ENCODE measurements around the gene ZSWIM5. TPM values are rescaled to one million over a fixed set of nuclear protein-coding genes. Genes with fewer than 3 reads are reported as not detected.
A peak's percentile ranks its signal among the peaks of the same experiment; 100 is the strongest.

Gene ZSWIM5
- total RNA-seq, 1 experiment from 2014 or later: 1.4 TPM

DNA sequence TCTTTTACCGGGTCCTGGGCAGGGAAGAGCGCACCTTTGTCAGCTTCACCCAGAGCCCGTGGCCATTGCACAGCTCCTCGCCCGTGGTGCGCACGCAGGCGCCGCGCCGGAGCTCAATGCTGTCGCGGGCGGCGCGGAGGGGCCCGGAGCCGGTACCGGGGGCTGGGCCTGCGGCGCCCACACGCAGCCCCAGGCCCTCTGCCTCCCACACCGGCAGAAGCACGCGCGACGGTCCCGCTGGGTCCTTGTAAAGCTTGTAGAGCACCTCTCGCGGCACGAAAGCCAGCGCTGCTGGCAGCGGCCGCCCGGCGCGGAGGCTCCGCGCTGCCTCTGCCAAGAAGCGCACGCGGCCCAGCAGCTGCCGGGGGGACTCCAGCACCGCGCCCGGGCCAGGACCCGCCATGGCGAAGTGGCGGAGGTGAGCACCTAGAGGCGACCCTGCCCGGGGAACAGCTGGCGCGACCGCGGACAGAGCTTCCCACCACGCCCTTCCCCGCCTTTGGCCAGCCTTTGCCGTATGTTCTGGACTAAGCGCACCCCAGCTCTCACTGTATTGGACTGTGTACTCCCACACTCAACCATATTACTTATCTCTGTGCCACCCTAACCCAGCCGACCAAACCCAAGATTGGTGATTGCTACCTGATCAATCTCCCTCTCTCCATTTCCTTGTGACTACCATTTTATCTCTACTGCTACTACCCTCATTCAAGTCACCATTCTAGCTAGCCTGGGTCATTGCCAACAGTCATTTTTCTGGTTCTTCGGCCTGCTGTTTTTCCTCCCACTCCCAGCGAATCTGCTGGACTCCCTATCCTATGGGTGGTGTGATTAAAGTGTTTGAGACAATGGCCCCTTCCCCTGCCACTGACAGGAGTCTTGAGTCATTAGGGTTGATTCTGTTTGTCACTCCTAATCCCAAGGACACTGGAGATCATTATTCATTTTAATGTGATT, 195.3 kb downstream of the ZSWIM5 start, which contains the start of gene HECTD3:
Gene HECTD3 (minus strand): TSS at position 470 of the 957 bp plus-strand sequence. CDS start 67 bp downstream, at position 403.
- no peak for TF ChIP-seq EZH2 (IDR thresholded peaks at IDR 0.05; ENCODE audit: low read length, unreplicated experiment)
- TF ChIP-seq EZH2phosphoT487 (IDR thresholded peaks at IDR 0.05; ENCODE audit: borderline replicate concordance, low read length): no peak
- TF ChIP-seq, protein P1, sequence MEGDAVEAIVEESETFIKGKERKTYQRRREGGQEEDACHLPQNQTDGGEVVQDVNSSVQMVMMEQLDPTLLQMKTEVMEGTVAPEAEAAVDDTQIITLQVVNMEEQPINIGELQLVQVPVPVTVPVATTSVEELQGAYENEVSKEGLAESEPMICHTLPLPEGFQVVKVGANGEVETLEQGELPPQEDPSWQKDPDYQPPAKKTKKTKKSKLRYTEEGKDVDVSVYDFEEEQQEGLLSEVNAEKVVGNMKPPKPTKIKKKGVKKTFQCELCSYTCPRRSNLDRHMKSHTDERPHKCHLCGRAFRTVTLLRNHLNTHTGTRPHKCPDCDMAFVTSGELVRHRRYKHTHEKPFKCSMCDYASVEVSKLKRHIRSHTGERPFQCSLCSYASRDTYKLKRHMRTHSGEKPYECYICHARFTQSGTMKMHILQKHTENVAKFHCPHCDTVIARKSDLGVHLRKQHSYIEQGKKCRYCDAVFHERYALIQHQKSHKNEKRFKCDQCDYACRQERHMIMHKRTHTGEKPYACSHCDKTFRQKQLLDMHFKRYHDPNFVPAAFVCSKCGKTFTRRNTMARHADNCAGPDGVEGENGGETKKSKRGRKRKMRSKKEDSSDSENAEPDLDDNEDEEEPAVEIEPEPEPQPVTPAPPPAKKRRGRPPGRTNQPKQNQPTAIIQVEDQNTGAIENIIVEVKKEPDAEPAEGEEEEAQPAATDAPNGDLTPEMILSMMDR (conservative IDR thresholded peaks at IDR 0.05; ENCODE audit: low read depth, low read length): no peak
- H3K9me2 ChIP-seq (replicated peaks; ENCODE audit: low read length): no peaks in the 10 kb centered on the region
- peak; percentile 78 for DNase-seq

DNA sequence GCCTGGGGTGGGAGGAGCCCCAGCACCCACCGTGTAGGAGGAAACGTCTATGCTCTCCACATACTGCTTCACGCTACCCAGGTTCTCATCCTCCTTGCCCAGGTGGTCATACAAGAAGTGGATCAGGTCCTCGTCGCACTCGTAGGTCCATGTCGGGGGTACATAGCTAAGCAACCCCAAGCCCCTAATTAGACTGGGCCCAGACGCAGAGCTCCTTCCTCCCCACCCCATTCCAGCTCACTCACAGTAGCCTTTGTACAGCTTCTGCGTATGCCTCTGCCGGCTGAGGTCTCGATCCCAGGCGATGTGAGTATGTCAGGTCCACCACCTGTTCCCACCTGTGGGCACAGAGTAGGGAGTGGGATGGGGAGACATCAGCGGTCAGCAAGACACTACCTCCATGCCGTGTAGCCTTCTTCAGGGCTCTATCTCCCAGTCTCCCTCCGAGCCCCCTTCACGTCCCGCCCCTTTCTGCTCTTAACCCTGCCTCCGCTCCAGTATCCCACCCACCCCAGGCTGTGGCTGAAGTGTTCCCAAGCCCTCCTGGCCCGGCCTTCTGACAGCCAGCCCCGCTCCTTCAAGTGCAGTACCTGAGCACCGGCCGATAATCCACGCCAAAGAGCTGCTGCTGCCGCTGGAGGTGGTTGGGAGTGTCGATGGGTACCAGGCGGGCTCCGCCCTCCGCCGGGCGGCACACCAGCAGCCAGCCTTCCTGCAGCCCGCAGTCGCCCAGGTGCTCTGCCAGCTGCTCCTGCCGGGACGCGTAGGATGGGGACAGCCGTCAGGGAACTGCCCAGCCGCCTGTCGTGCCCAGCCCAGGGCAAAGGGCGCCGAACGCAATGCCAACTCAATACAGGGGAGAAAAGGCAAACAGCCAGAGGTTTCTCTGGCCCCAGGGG, 196.2 kb downstream of the ZSWIM5 start:
- TF ChIP-seq, protein P1 (conservative IDR thresholded peaks at IDR 0.05; ENCODE audit: low read depth, low read length): no peak
- TF ChIP-seq EZH2phosphoT487 (IDR thresholded peaks at IDR 0.05; ENCODE audit: borderline replicate concordance, low read length) (no peak), EZH2 (IDR thresholded peaks at IDR 0.05; ENCODE audit: low read length, unreplicated experiment) (no peak)
- peak; percentile 23 for ATAC-seq
- Histone ChIP-seq H3K9me2 (replicated peaks; ENCODE audit: low read length) (no peaks in the 10 kb centered on the region), H3K4me2 (ENCODE audit: low read length) (peak overlapping the region; percentile 98), H3K27ac (ENCODE audit: low read length) (no peak overlapping the region), H3K9ac (ENCODE audit: low read length) (peak overlapping the region; percentile 73), H3K36me3 (ENCODE audit: low read depth, low read length) (peaks cover 14% of the 10 kb centered on the region), H3K4me1 (ENCODE audit: insufficient read depth, low read length) (peaks cover 22% of the 10 kb centered on the region), H2AFZ (ENCODE audit: low read length) (peak overlapping the region; percentile 96), H4K20me1 (ENCODE audit: low read length) (no peaks in the 10 kb centered on the region), H3K4me3 (ENCODE audit: low read length) (peak overlapping the region; percentile 93), H3K79me2 (ENCODE audit: low read length) (peaks cover 27% of the 10 kb centered on the region), H3K27me3 (ENCODE audit: low read length) (no peaks in the 10 kb centered on the region), H3F3A (ENCODE audit: low read length, unreplicated experiment) (no peaks in the 10 kb centered on the region), H3K9me3 (ENCODE audit: low read length) (no peaks in the 10 kb centered on the region)
- intact Hi-C loops (cut with micrococcal nuclease): loop anchor here (2.0 to 5.0 kb wide), 3 partner anchors 83 to 401 kb away; no protein-coding TSS in a partner anchor
- ChIA-PET POLR2A (ENCODE audit: unreplicated experiment) (interaction anchor here (0.6 to 1.1 kb wide), 3 partner anchors 23 to 293 kb away, joined by 3 to 23 read pairs (median 6); no protein-coding TSS in a partner anchor), CTCF (interaction anchor here (0.5 to 3.2 kb wide), 4 partner anchors 40 to 300 kb away, joined by 3 to 28 read pairs (median 4); no protein-coding TSS in a partner anchor)
- DNase-seq: peak; percentile 43
- TSS peak; percentile 44 for BruUV-seq (replicated peaks)

More for the DNA sequence above, 195.3 kb downstream of the ZSWIM5 start, which contains the start of gene HECTD3:
- no peaks in the 10 kb centered on the region for H3K27me3 ChIP-seq (ENCODE audit: low read length)
- peak within 1 kb of the TSS; percentile 37 for H3K27ac ChIP-seq (ENCODE audit: low read length)
- H3K4me3 ChIP-seq (ENCODE audit: low read length): peak within 1 kb of the TSS; percentile 93
- H3K4me1 ChIP-seq (ENCODE audit: insufficient read depth, low read length): peaks cover 22% of the 10 kb centered on the region
- peaks cover 14% of the 10 kb centered on the region for H3K36me3 ChIP-seq (ENCODE audit: low read depth, low read length)
- H3K79me2 ChIP-seq (ENCODE audit: low read length): peaks cover 27% of the 10 kb centered on the region
- POLR2A ChIA-PET (ENCODE audit: unreplicated experiment): interaction anchor here (0.6 to 1.7 kb wide), 6 partner anchors 22 to 292 kb away, joined by 3 to 52 read pairs (median 10); no protein-coding TSS in a partner anchor
- intact Hi-C loops (cut with micrococcal nuclease): loop anchor here (1.0 to 5.0 kb wide), 4 partner anchors 25 to 400 kb away; partner anchors contain the start of gene EIF2B3
- no peaks in the 10 kb centered on the region for H4K20me1 ChIP-seq (ENCODE audit: low read length)
- peak within 1 kb of the TSS; percentile 96 for H2AFZ ChIP-seq (ENCODE audit: low read length)
- H3K9me3 ChIP-seq (ENCODE audit: low read length): no peaks in the 10 kb centered on the region
- CTCF ChIA-PET: interaction anchor here (0.5 to 3.2 kb wide), 5 partner anchors 41 to 299 kb away, joined by 3 to 28 read pairs (median 5); no protein-coding TSS in a partner anchor
- no TSS peak for BruUV-seq (replicated peaks)
- no peaks in the 10 kb centered on the region for H3F3A ChIP-seq (ENCODE audit: low read length, unreplicated experiment)
- H3K4me2 ChIP-seq (ENCODE audit: low read length): peak within 1 kb of the TSS; percentile 98
- peak within 1 kb of the TSS; percentile 73 for H3K9ac ChIP-seq (ENCODE audit: low read length)
- peak; percentile 76 for ATAC-seq

All from PC-3 (cell line).